DND-41 (cell line): ENCODE data around the gene ZNF222.
A peak's percentile ranks its signal among the peaks of the same experiment; 100 is the strongest.

ENCODE experiments used
- CTCF ChIP-seq: IDR thresholded peaks from 2 replicates; pipeline ENCODE4 v1.5.1; 2012; ENCODE audit warnings: borderline replicate concordance, low read length, moderate library complexity, mild to moderate bottlenecking; ENCODE audit not compliant: poor library complexity, severe bottlenecking; ENCODE audit errors: extremely low read depth
- EZH2 ChIP-seq: IDR thresholded peaks from 3 replicates; pipeline ENCODE4 v1.6.1; 2012; ENCODE audit warnings: borderline replicate concordance, low read depth, mild to moderate bottlenecking, moderate library complexity, low read length, inconsistent platforms; ENCODE audit not compliant: severe bottlenecking

GRCh38 chr19:44055870-44056269, 30.7 kb downstream of the ZNF222 start:
- peak; percentile 14 for TF ChIP-seq CTCF
- TF ChIP-seq EZH2, result no peak
